ENCODE data around the gene POLR2H.

POLR2H gene

DNA sequence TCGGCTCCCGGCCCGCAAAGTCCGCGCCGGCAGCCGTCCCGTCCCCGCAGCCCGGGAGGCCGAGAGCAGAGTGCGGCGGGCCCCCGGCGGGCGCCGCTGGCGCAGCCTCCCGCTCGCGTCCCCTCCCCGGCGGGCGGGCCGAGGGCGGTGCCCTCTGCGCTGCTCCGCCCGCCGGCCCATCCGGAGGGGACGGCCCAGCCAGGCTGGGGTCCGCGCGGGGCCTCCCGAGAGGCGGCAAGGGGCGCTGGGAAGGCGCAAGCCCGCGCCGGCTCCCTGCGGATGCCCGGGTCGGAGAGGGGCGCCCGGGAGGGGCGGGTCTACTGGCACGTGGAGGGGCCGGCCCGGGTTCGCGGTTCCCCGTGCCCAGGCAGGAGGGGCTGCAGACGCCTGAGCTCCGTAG, at the start of gene POLR2H, which contains the start of gene CLCN2:
Gene POLR2H, plus strand, starts transcription at position 179 of the 400 bp plus-strand sequence. CDS start 1,783 bp downstream, outside the sequence.
Gene CLCN2, minus strand, starts transcription at position 74 of the 400 bp plus-strand sequence. CDS start 126 bp downstream, outside the sequence.
- peak; percentile 39 for DNase-seq

DNA sequence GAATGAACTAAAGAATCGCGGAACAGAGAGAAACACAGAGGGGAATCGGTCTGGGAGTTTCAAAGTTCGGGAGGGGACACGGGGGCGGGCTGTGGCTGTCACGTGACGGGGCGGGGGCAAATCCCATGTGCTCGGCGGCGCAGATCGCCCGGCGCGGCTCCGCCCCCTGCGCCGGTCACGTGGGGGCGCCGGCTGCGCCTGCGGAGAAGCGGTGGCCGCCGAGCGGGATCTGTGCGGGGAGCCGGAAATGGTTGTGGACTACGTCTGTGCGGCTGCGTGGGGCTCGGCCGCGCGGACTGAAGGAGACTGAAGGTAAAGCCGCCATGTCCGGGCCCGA, 47.2 kb upstream of the POLR2H start, which contains the start of gene EIF4G1:
Gene EIF4G1, plus strand, starts transcription at position 244 of the 337 bp plus-strand sequence. CDS start 1,191 bp downstream, outside the sequence.
- DNase-seq = peak; percentile 94

DNA sequence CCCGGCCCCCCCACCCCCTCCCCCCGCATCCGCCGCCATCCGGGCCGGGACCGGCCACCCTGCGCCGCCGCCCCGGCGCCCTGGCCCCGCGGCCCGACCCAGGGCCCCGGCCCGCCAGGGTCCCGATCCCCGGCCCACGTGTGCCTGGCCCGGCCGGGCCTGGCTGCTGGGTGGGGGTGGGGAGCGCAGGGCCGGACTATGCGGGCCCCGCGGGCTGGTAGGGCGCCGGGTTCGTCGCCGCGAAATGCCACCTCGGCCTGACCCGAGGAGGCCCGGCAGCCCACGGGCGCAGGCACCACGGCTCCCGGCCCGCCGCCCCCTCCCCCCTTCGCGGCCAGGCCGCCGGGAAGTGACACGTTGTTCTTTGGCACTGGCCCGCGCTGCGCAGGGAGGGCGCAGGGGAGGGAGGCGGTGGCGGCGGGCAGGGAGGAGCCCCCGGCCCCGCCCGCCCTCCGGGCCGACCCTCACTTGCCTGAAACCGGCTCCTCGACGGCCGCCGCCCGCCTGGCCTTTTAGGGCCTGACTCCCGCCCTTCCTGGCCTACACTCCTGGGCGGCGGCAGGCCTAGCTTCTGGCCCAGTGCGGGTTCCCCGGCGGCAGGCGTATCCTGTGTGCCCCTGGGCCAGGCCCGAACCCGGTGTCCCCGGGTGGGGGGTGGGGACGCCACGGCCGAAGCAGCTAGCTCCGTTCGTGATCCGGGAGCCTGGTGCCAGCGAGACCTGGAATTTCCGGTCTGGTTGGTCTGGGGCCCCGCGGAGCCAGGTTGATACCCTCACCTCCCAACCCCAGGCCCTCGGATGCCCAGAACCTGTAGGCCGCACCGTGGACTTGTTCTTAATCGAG, 46.6 kb upstream of the POLR2H start:
- peak; percentile 85 for DNase-seq

- no peak for DNase-seq
Measured at GRCh38 chr3:184315543-184315867, 46.0 kb upstream of the POLR2H start.

DNA sequence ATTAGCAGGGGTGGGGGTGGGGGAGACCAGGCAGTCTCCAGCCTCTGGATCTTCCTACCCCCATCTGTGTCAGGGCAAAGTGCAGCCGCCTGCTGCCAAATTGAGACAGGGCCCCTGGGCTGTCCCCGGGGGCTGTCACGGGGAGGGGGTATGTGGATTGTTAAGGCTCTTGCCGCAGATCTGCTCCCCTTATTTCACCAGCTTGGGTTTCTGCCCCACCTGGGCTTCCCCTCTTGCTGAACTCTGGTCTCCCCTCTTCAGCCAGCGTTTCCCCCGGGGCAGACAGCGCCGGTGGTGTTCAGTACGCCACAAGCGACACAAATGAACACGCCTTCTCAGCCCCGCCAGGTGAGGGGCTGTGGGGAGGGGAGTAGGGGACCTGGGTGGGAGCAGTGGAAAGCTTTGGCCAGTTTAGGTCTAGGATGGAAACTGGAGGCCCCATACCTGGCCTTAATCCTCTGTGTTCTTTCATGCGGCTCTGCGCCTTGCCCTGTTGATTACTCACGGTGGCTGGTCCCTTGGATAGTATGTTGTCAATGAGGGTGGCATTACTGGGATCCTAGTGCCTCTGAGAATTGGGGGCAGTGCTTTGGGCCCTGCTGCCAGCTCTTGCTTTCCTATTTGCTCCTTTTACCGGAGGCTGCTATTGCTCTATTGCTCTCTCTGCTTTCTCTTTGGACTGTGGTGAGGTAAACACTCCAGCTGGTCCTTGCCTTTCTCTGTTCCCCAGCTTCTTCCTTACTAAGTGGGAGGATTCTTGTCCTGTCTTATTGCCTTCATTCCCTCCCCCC, 45.4 kb upstream of the POLR2H start:
- DNase-seq = peak; percentile 42

GRCh38 chr3:184316792-184317191, 44.7 kb upstream of the POLR2H start:
- DNase-seq = no peak

DNA sequence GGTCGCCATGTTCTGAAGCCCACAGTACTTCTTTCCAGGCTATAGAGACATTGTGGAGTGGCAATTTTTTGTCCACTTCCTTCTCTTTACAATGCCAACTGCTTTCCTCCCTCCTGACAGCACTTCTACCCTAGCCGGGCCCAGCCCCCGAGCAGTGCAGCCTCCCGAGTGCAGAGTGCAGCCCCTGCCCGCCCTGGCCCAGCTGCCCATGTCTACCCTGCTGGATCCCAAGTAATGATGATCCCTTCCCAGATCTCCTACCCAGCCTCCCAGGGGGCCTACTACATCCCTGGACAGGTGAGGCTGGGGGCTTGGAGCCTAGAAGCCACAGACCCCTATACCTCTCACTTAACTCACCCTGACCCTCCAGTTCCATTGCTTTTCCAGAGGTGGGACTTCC, 44.3 kb upstream of the POLR2H start:
- no peak for DNase-seq

- DNase-seq = peak; percentile 37
Measured at GRCh38 chr3:184320104-184320445, 41.4 kb upstream of the POLR2H start.

DNA sequence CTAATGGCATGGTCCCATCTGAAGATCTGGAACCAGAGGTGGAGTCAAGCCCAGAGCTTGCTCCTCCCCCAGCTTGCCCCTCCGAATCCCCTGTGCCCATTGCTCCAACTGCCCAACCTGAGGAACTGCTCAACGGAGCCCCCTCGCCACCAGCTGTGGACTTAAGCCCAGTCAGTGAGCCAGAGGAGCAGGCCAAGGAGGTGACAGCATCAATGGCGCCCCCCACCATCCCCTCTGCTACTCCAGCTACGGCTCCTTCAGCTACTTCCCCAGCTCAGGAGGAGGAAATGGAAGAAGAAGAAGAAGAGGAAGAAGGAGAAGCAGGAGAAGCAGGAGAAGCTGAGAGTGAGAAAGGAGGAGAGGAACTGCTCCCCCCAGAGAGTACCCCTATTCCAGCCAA, 39.8 kb upstream of the POLR2H start:
- DNase-seq = no peak

- DNase-seq = no peak
Measured at GRCh38 chr3:184322731-184323487, 38.6 kb upstream of the POLR2H start.

- DNase-seq = no peak
Measured at GRCh38 chr3:184323696-184324095, 37.8 kb upstream of the POLR2H start.

DNA sequence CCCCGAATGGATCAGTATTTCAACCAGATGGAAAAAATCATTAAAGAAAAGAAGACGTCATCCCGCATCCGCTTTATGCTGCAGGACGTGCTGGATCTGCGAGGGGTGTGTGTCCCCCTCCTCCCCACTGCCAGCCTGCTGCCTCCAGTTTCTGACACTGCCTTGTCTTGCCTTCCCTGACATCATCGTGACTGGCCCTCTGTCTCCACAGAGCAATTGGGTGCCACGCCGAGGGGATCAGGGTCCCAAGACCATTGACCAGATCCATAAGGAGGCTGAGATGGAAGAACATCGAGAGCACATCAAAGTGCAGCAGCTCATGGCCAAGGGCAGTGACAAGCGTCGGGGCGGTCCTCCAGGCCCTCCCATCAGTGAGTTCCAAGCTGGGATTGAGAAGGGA, 36.2 kb upstream of the POLR2H start:
- DNase-seq = no peak

- DNase-seq = no peak
Measured at GRCh38 chr3:184325715-184326369, 35.7 kb upstream of the POLR2H start.

DNA sequence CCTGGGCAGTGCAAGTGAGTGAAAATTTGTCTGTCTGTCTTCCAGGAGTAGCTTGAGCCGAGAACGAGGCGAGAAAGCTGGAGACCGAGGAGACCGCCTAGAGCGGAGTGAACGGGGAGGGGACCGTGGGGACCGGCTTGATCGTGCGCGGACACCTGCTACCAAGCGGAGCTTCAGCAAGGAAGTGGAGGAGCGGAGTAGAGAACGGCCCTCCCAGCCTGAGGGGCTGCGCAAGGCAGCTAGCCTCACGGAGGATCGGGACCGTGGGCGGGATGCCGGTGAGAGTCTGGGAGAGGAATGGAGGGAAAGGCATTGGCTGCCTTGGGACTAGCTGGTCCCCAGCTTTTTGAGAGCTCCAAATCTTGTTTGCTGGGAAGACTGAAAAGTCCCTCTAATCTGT, 34.3 kb upstream of the POLR2H start:
- DNase-seq = no peak

GRCh38 chr3:184328516-184328915, 33.0 kb upstream of the POLR2H start:
- DNase-seq = no peak

DNA sequence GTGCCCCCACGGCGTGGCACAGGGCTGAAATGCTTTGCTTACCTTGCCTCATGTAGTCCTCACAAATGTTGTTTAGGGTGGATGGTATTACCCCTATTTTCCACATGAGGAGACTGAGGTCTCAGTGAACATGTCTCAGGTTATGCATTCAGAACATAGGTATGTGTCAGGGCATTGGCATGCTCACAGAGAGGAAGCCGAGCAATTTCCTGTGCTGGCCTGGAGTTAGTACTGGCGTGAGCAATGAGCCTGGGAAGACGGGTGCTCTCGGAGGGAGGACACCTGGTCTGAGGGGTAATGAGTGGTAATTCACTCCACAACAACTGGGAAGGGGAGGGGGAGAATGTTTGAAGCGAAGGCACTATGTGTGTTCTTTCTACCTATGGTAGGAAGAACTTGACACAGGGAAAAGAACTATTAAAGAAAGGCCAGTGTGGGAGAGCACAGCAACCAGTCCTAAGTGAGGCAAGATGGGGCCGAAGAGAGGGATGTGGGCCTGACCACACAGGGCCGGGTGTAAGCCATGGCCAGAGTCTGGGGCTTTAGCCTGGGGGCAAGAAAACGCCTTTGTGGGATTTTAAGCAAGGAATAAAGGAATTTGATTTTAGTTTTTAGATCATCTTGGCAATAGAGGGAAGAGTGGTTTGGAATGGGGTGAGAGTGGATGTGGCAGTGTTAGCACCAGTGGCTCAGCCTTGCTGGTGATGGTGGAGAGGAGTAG, 29.0 kb upstream of the POLR2H start:
- DNase-seq = no peak

- no peak for DNase-seq
Measured at GRCh38 chr3:184333190-184333589, 28.3 kb upstream of the POLR2H start.

- DNase-seq = no peak
Measured at GRCh38 chr3:184333700-184334099, 27.8 kb upstream of the POLR2H start.

- peak; percentile 40 for DNase-seq
Measured at GRCh38 chr3:184334470-184335158, 26.9 kb upstream of the POLR2H start.

DNA sequence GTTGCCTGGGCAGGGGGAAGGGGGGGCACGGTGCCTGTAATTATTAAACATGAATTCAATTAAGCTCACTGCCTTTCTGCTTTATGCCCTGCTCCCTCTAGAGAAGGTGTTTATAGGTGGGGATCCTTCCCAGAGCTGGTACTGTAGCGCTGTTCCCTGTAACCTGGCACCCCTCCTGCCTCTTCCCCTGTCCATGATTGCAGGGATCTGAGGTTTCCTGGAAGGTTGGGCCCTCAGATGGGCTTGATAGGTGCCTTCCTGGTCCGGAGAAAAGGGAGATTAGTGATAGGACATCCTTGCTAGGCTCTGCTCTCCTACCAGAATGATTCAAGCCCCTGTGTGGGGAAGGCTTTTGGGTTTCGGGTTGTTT, 26.2 kb upstream of the POLR2H start:
- DNase-seq = no peak

Measured in CD4-positive, alpha-beta T cell treated with Interleukin-21 for 1 hour (primary cell).